Heart right ventricle (tissue), 16 donors: ENCODE measurements around the gene PARD6G. TPM values are rescaled to one million over a fixed set of nuclear protein-coding genes. Genes with fewer than 3 reads are reported as not detected.
A peak's percentile ranks its signal among the peaks of the same experiment; 100 is the strongest.

ENCODE experiments used
- ATAC-seq, 8 donors: fragments of 200-7000 bp; cut with Tn5 transposase; one replicate each; pipeline ENCODE4 v1.9.1; 2020; ENCODE audit warnings: mild to moderate bottlenecking in 8 of 8, moderate library complexity in 8 of 8, moderate number of reproducible peaks in 1 of 8
- DNase-seq, 2 donors: peaks; one replicate each; pipeline ENCODE4 v3.0.0-alpha.2; 2020
- H3K27ac ChIP-seq, 10 donors: fragments of 200-600 bp; sonication (generic) in 2 of 10; one replicate each; pipeline versions ENCODE4 v1.5.0 to v1.8.0; 2020 to 2022; ENCODE audit warnings: mild to moderate bottlenecking in 3 of 10
- H3K27me3 ChIP-seq, 7 donors: fragments of 200-600 bp; one replicate each; pipeline ENCODE4 v1.8.0; 2021 to 2022; ENCODE audit warnings: mild to moderate bottlenecking in 2 of 7
- H3K36me3 ChIP-seq, 9 donors: fragments of 200-600 bp; sonication (generic) in 1 of 9; one replicate each; pipeline versions ENCODE4 v1.5.0 to v1.8.0; 2020 to 2022; ENCODE audit warnings: mild to moderate bottlenecking in 2 of 9
- H3K4me1 ChIP-seq, 9 donors: fragments of 200-600 bp; sonication (generic) in 1 of 9; one replicate each; pipeline versions ENCODE4 v1.5.0 to v1.8.0; 2020 to 2022; ENCODE audit warnings: mild to moderate bottlenecking in 4 of 9
- H3K4me3 ChIP-seq, 10 donors: fragments of 200-600 bp; sonication (generic) in 2 of 10; one replicate each; pipeline versions ENCODE4 v1.5.0 to v1.8.0; 2020 to 2022; ENCODE audit warnings: mild to moderate bottlenecking in 7 of 10, moderate library complexity in 2 of 10
- H3K9me3 ChIP-seq, 11 donors: fragments of 200-600 bp in 10 of 11; sonication (generic) in 2 of 11; one replicate each; pipeline versions ENCODE4 v1.5.0 to v1.8.0; 2013 to 2022; ENCODE audit warnings: mild to moderate bottlenecking in 2 of 11, control low read depth in 1 of 11, moderate library complexity in 1 of 11
- CTCF ChIP-seq, 9 donors: fragments of 200-600 bp; sonication (generic) in 2 of 9; IDR thresholded peaks; one replicate each; pipeline versions ENCODE4 v1.5.0 to v1.8.0; 2021 to 2022; ENCODE audit warnings: antibody characterized with exemption in 9 of 9, mild to moderate bottlenecking in 5 of 9, moderate library complexity in 1 of 9
- WGBS, 2 donors: extraction: QIAGEN DNeasy Blood & Tissue Kit; methylation state at CpG; one replicate each; pipeline ENCODE4 v1.1.7; 2013; ENCODE audit warnings: inconsistent platforms in 1 of 2; 5-methylcytosine and 5-hydroxymethylcytosine counted together
- intact Hi-C, 10 donors: fragments of 100-400 bp; cut with DNase I; formaldehyde crosslinking; loops; one replicate each; pipeline versions ENCODE4 v1.11.1 to v1.14.2; 2022
- polyA plus RNA-seq, 2 donors: library from polyadenylated mRNA; stranded (reverse); fragments of 200-250 nt; gene quantifications; one replicate each; pipeline ENCODE4 v1.2.3, GENCODE V29; 2013
- total RNA-seq, 10 donors: library from RNA; stranded (reverse); fragmentation: NEBNext Ultra II Directional in 3 of 10; extraction: Animal tissue kit (Norgen Biotek cat#: 25700) in 3 of 10; gene quantifications; one replicate each; pipeline versions ENCODE4 v1.2.1 to v1.2.4, GENCODE V29; 2021 to 2023
- donor health status: Arrhythmogenic right ventricular cardiomyopathy.
- donor health status: ischemic (EF 13 %, LVEDD 7.1; RV severe dilation, severe dysfunction).
- donor health status: healthy with polysubstance abuse.
- donor health status: DM: no; HTN: yes; CAD: no.
- donor health status: DM: no; HTN: no; CAD: no.
- donor health status: ischemic (EF 25% LVEDD 6.9; RV normal size, moderate dysfunction).
- donor health status: ischemic (EF 25% LVEDD 5.7; RV mildly dilated, moderate dysfunction).
- donor health status: healthy.
- donor health status: DM: yes; HTN: yes; CAD: no.
- donor health status: Ischemic cardiomyopathy.
- donor health status: ischemic (EF 35%, LVEDD 5.7; RV mildly dilated, moderate dysfunction).
- donor health status: nonischemic (EF 11% LVEDD 7.7; RV severe dilation, severe dysfunction).
- donor health status: DM: yes; HTN: yes; CAD: no.
- donor health status: PGD.
- donor health status: ischemic (EF 29% LVEDD 5.4; RV normal size, mild dysfunction).
- donor health status: nonischemic (EF 23%, LVEDD 6.1; RV moderate dilation, normal function).

The PARD6G gene
- total and polyA plus RNA-seq, 12 donors, result 0.77 to 3.8 (median 2.6) TPM

- Histone ChIP-seq H3K27ac (no peak overlapping the region), H3K36me3 (no peaks in the 10 kb centered on the region), H3K4me3 (no peak overlapping the region), H3K4me1 (peaks cover 0 to 14% (median 0%) of the 10 kb centered on the region in 9 donors), H3K27me3 (peaks cover 0 to 12% (median 0%) of the 10 kb centered on the region in 7 donors), H3K9me3 (peaks cover 0 to 25% (median 6%) of the 10 kb centered on the region in 11 donors)
- ATAC-seq, result no peak
- no peak for DNase-seq
- intact Hi-C loops, result no loop called here
- no peak for TF ChIP-seq CTCF (IDR thresholded peaks at IDR 0.05)
- WGBS, 2 donors, result 86% methylated on average over 7 of the region's 7 CpGs
Measured at GRCh38 chr18:80161781-80162417, 85.4 kb downstream of the PARD6G start.

- ATAC-seq, result peak; percentile 39 to 78 (median 62)
- peak in 1 of 2 donors; percentile 43 for DNase-seq
- H3K9me3 ChIP-seq, result peaks cover 0 to 11% (median 4%) of the 10 kb centered on the region in 11 donors
- intact Hi-C loops, result loop anchor here in 1 of 10 donors (10.0 kb wide), 1 partner anchor 785 kb away; no protein-coding TSS in a partner anchor
- H3K27me3 ChIP-seq, result peaks cover 0 to 12% (median 0%) of the 10 kb centered on the region in 7 donors
- H3K36me3 ChIP-seq, result no peaks in the 10 kb centered on the region
- 35 to 43% methylated on average over 101 to 109 of the region's 109 CpGs for WGBS, 2 donors
- H3K4me1 ChIP-seq, result peaks cover 0 to 14% (median 0%) of the 10 kb centered on the region in 9 donors
- H3K4me3 ChIP-seq, result peak overlapping the region in 7 of 10 donors; percentile 12 to 41 (median 34)
- peak; percentile 28 to 75 (median 59) for TF ChIP-seq CTCF (IDR thresholded peaks at IDR 0.05)
- no peak overlapping the region for H3K27ac ChIP-seq
Measured at GRCh38 chr18:80159713-80160636, 87.3 kb downstream of the PARD6G start.

- ATAC-seq (no peak), DNase-seq (no peak)
- Histone ChIP-seq H3K27me3 (peaks cover 0 to 12% (median 0%) of the 10 kb centered on the region in 7 donors), H3K27ac (no peak overlapping the region), H3K4me1 (peaks cover 0 to 14% (median 0%) of the 10 kb centered on the region in 9 donors), H3K9me3 (no peaks in the 10 kb centered on the region), H3K4me3 (no peak overlapping the region), H3K36me3 (no peaks in the 10 kb centered on the region)
- 75 to 85% methylated on average over 5 of the region's 5 CpGs for WGBS, 2 donors
- intact Hi-C loops, result loop anchor here in 1 of 10 donors (10.0 kb wide), 1 partner anchor 784 kb away; no protein-coding TSS in a partner anchor
- no peak for TF ChIP-seq CTCF (IDR thresholded peaks at IDR 0.05)
Measured at GRCh38 chr18:80158365-80158764, 88.9 kb downstream of the PARD6G start.

GRCh38 chr18:80157708-80158343, 89.5 kb downstream of the PARD6G start:
- H3K4me3 ChIP-seq, result no peak overlapping the region
- peaks cover 0 to 14% (median 0%) of the 10 kb centered on the region in 9 donors for H3K4me1 ChIP-seq
- H3K36me3 ChIP-seq, result no peaks in the 10 kb centered on the region
- no peaks in the 10 kb centered on the region for H3K9me3 ChIP-seq
- ATAC-seq, result peak in 6 of 8 donors; percentile 54 to 70 (median 65)
- no peak overlapping the region for H3K27ac ChIP-seq
- TF ChIP-seq CTCF (IDR thresholded peaks at IDR 0.05), result peak; percentile 94 to 99 (median 98)
- H3K27me3 ChIP-seq, result peaks cover 0 to 12% (median 0%) of the 10 kb centered on the region in 7 donors
- peak; percentile 69 to 73 for DNase-seq
- intact Hi-C loops, result loop anchor here in 1 of 10 donors (10.0 kb wide), 1 partner anchor 783 kb away; no protein-coding TSS in a partner anchor
- WGBS, 2 donors, result 40 to 49% methylated on average over 8 of the region's 8 CpGs
